A549 (cell line): Measurements from ENCODE around the gene ADCY2.

Source experiments
- ATOH8 ChIP-seq: fragments of 250-450 bp; sonication (Bioruptor Pico); IDR thresholded peaks from 2 replicates; pipeline ENCODE4 v1.5.0; 2020; ENCODE audit warnings: low read depth, mild to moderate bottlenecking, moderate library complexity
- EP300 ChIP-seq, 2 experiments: fragments of >200 bp; sonication (Bioruptor Twin); formaldehyde crosslinking; IDR thresholded peaks; 2 replicates in 1 of 2; 3 replicates in 1 of 2; pipeline ENCODE4 v1.6.1; 2016 to 2017
- ESRRA ChIP-seq: fragments of 150-350 bp; IDR thresholded peaks from 2 replicates; pipeline ENCODE4 v1.6.1; 2014; ENCODE audit warnings: mild to moderate bottlenecking, low read length, borderline replicate concordance
- POLR2A ChIP-seq: IDR thresholded peaks from 2 replicates; pipeline ENCODE4 v1.6.1; 2012; ENCODE audit warnings: mild to moderate bottlenecking, low read length
- RAD21 ChIP-seq, 2 experiments: fragments of >200 bp in 1 of 2; sonication (Bioruptor Twin) in 1 of 2; formaldehyde crosslinking in 1 of 2; IDR thresholded peaks in 1 of 2; conservative IDR thresholded peaks in 1 of 2; 2 replicates in 1 of 2; 3 replicates in 1 of 2; pipeline ENCODE4 v1.6.1; 2012 to 2018; ENCODE audit warnings: inconsistent platforms in 1 of 2
- SREBF2 ChIP-seq: fragments of 450-650 bp; IDR thresholded peaks from 2 replicates; pipeline ENCODE4 v1.6.1; 2014; ENCODE audit warnings: mild to moderate bottlenecking, moderate library complexity
- TF ChIP-seq, protein P1 (sequence below): fragments of >200 bp; sonication (Bioruptor Twin); formaldehyde crosslinking; IDR thresholded peaks from 3 replicates; pipeline ENCODE4 v1.5.1; 2016

DNA sequence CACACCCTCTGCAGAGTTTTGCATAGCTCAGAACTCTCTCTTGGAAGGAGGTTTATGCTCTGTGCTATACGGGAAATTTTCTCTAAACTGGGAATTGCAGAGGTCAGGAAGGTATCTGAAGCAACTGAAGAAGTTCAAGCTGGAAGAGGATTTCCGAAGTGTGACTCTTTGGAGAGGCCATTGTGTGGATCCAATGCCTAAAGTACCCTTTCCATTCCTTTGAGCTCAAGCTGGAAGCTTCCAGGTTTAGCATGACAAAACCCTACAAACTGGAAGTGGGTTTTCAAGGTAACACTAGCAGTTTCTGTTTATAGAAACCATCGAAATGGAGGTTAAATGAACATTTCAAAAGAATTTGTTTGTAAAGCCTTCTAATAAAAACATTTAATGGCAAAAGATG, 267.9 kb downstream of the ADCY2 start:
- TF ChIP-seq POLR2A (no peak), SREBF2 (no peak), RAD21 (conservative IDR thresholded peaks at IDR 0.05 in 1 of 2, IDR thresholded peaks at IDR 0.05 in 1 of 2) (no peak), EP300 (IDR thresholded peaks at IDR 0.05) (no peak), ATOH8 (CRISPR knock-in tag) (no peak), ESRRA (no peak)
- TF ChIP-seq, protein P1, sequence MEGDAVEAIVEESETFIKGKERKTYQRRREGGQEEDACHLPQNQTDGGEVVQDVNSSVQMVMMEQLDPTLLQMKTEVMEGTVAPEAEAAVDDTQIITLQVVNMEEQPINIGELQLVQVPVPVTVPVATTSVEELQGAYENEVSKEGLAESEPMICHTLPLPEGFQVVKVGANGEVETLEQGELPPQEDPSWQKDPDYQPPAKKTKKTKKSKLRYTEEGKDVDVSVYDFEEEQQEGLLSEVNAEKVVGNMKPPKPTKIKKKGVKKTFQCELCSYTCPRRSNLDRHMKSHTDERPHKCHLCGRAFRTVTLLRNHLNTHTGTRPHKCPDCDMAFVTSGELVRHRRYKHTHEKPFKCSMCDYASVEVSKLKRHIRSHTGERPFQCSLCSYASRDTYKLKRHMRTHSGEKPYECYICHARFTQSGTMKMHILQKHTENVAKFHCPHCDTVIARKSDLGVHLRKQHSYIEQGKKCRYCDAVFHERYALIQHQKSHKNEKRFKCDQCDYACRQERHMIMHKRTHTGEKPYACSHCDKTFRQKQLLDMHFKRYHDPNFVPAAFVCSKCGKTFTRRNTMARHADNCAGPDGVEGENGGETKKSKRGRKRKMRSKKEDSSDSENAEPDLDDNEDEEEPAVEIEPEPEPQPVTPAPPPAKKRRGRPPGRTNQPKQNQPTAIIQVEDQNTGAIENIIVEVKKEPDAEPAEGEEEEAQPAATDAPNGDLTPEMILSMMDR, result no peak
